NB4 (cell line): ENCODE results near the gene CYP2B6.

ENCODE experiments used
- CTCF ChIP-seq: IDR thresholded peaks from one replicate; pipeline ENCODE4 v1.5.1; 2012; ENCODE audit warnings: low read depth, low read length
- MAX ChIP-seq: IDR thresholded peaks from 2 replicates; pipeline ENCODE4 v1.6.1; 2011; ENCODE audit warnings: low read depth, low read length
- POLR2A ChIP-seq: IDR thresholded peaks from 2 replicates; pipeline ENCODE4 v1.6.1; 2011; ENCODE audit warnings: mild to moderate bottlenecking; ENCODE audit not compliant: insufficient read length; ENCODE audit errors: extremely low read depth

GRCh38 chr19:40976724-40977123 lies 14.4 kb upstream of the CYP2B6 start:
- no peak for TF ChIP-seq POLR2A
- TF ChIP-seq CTCF = no peak
- no peak for TF ChIP-seq MAX
